Endothelial cell of umbilical vein (primary cell): ENCODE measurements around the gene ERBB4. TPM values are rescaled to one million over a fixed set of nuclear protein-coding genes. Genes with fewer than 3 reads are reported as not detected.

Experiments
- BruUV-seq: library from RNA; stranded (reverse); fragments of 400-500 nt; replicated peaks from 2 replicates; lab custom pipeline; 2021; lab: Mats Ljungman, UMichigan
- CTCF ChIA-PET: fragments of 300-600, 350-600 bp; sonication (Branson Sonifier 250); formaldehyde crosslinking; loops from one replicate; lab custom pipeline; 2021; ENCODE audit warnings: antibody characterized with exemption, inconsistent platforms; lab: Charles Lee
- POLR2A ChIA-PET: fragments of 300-600, 350-600 bp; sonication (Branson Sonifier 250); formaldehyde crosslinking; loops from one replicate; lab custom pipeline; 2021; ENCODE audit warnings: antibody characterized with exemption, inconsistent platforms; lab: Charles Lee
- DNase-seq: peaks from one replicate; pipeline ENCODE4 v3.0.0-alpha.2; 2011; ENCODE audit warnings: low read depth, low spot score
- FAIRE-seq: peaks from 2 replicates; lab custom pipeline; 2011; peaks lifted over from hg19 to GRCh38; lab: Jason Lieb, UNC
- H2AFZ ChIP-seq: 2 replicates; pipeline ENCODE4 v1.6.0; 2012; ENCODE audit warnings: low read depth, low read length, control low read depth, inconsistent platforms
- H3K27ac ChIP-seq: 2 replicates; pipeline ENCODE4 v1.5.1; 2011; ENCODE audit warnings: low read depth, mild to moderate bottlenecking, control low read depth, low read length, moderate library complexity; ENCODE audit not compliant: insufficient read depth
- H3K27me3 ChIP-seq, 2 experiments: 2 replicates each; pipeline versions ENCODE4 v1.6.0 to v1.6.1; 2011; ENCODE audit warnings: low read length in 2 of 2, mixed read lengths in 1 of 2; ENCODE audit not compliant: control insufficient read depth in 2 of 2, insufficient read depth in 2 of 2
- H3K36me3 ChIP-seq, 2 experiments: 2 replicates in 1 of 2; 3 replicates in 1 of 2; pipeline ENCODE4 v1.5.1; 2011; ENCODE audit warnings: low read length in 2 of 2, mild to moderate bottlenecking in 1 of 2, moderate library complexity in 1 of 2; ENCODE audit not compliant: control insufficient read depth in 2 of 2, insufficient read depth in 2 of 2; ENCODE audit errors: extremely low read depth in 1 of 2
- H3K4me1 ChIP-seq: 3 replicates; pipeline ENCODE4 v1.5.1; 2011; ENCODE audit warnings: mild to moderate bottlenecking, low read length; ENCODE audit not compliant: control insufficient read depth, insufficient read depth; ENCODE audit errors: extremely low read depth
- H3K4me2 ChIP-seq: 2 replicates; pipeline ENCODE4 v1.6.1; 2011; ENCODE audit warnings: low read length, control low read depth, mixed read lengths; ENCODE audit not compliant: insufficient read depth
- H3K4me3 ChIP-seq, 3 experiments: fragments of 200-600 bp in 1 of 3; sonication (generic), shearing (Covaris generic) in 1 of 3; replicated peaks in 1 of 3; 2 replicates each; pipeline ENCODE4 v1.5.1; 2011 to 2016; ENCODE audit warnings: control low read depth in 3 of 3, low read length in 3 of 3, mild to moderate bottlenecking in 2 of 3, inconsistent platforms in 1 of 3, low read depth in 1 of 3, moderate library complexity in 1 of 3; ENCODE audit not compliant: insufficient read depth in 1 of 3
- H3K79me2 ChIP-seq: 2 replicates; pipeline ENCODE4 v1.6.0; 2012; ENCODE audit warnings: low read length, inconsistent platforms; ENCODE audit not compliant: control insufficient read depth, insufficient read depth
- H3K9ac ChIP-seq: replicated peaks from 2 replicates; pipeline ENCODE3; 2011; ENCODE audit warnings: low read length, control low read depth; ENCODE audit not compliant: insufficient read depth; ENCODE audit errors: extremely low read depth
- H3K9me1 ChIP-seq: replicated peaks from 3 replicates; pipeline ENCODE4 v1.6.0; 2011; ENCODE audit warnings: mild to moderate bottlenecking, low read length; ENCODE audit not compliant: control insufficient read depth, insufficient read depth; ENCODE audit errors: extremely low read depth
- H3K9me3 ChIP-seq: replicated peaks from 2 replicates; pipeline ENCODE4 v1.5.1; 2012; ENCODE audit warnings: low read length, inconsistent platforms; ENCODE audit not compliant: control insufficient read depth, insufficient read depth
- H4K20me1 ChIP-seq: replicated peaks from 2 replicates; pipeline ENCODE3; 2011; ENCODE audit warnings: mild to moderate bottlenecking, low read length; ENCODE audit not compliant: control insufficient read depth, insufficient read depth; ENCODE audit errors: extremely low read depth
- CTCF ChIP-seq, 2 donors: IDR thresholded peaks; 1 replicate in 1 of 2; 2 replicates in 1 of 2; pipeline ENCODE4 v1.5.1; 2011; ENCODE audit warnings: low read length in 2 of 2, mild to moderate bottlenecking in 2 of 2, moderate library complexity in 2 of 2, control low read depth in 1 of 2, inconsistent platforms in 1 of 2, low read depth in 1 of 2; ENCODE audit not compliant: insufficient read depth in 1 of 2; ENCODE audit errors: extremely low read depth in 1 of 2
- EZH2 ChIP-seq: IDR thresholded peaks from 2 replicates; pipeline ENCODE4 v1.6.1; 2012; ENCODE audit warnings: borderline replicate concordance, low read depth, mild to moderate bottlenecking, moderate library complexity, low read length, inconsistent platforms; ENCODE audit not compliant: severe bottlenecking
- FOS ChIP-seq: IDR thresholded peaks from 2 replicates; pipeline ENCODE4 v1.6.1; 2011; ENCODE audit warnings: mild to moderate bottlenecking, low read length, moderate library complexity, borderline replicate concordance; ENCODE audit not compliant: insufficient read depth
- GATA2 ChIP-seq: IDR thresholded peaks from 2 replicates; pipeline ENCODE4 v1.7.0; 2011; ENCODE audit warnings: low read depth, mild to moderate bottlenecking, moderate library complexity, mixed read lengths, low read length; ENCODE audit not compliant: insufficient read length, insufficient read depth
- JUN ChIP-seq: IDR thresholded peaks from 2 replicates; pipeline ENCODE4 v1.6.1; 2011; ENCODE audit warnings: borderline replicate concordance, low read depth; ENCODE audit not compliant: insufficient read length, insufficient read depth
- MAX ChIP-seq: IDR thresholded peaks from 2 replicates; pipeline ENCODE4 v1.6.1; 2011; ENCODE audit not compliant: insufficient read depth, insufficient read length
- MYC ChIP-seq: IDR thresholded peaks from one replicate; pipeline ENCODE4 v1.6.1; 2011; ENCODE audit warnings: mild to moderate bottlenecking, low read depth, low read length
- POLR2A ChIP-seq: IDR thresholded peaks from 2 replicates; pipeline ENCODE4 v1.6.1; 2012; ENCODE audit warnings: low read depth, mild to moderate bottlenecking, control low read depth, low read length
- POLR2AphosphoS5 ChIP-seq: IDR thresholded peaks from 2 replicates; pipeline ENCODE4 v1.6.1; 2012; ENCODE audit warnings: low read depth, mild to moderate bottlenecking, control low read depth, low read length, moderate library complexity; ENCODE audit not compliant: insufficient read depth
- dilution Hi-C: fragments of 300-500 bp; cut with MboI; formaldehyde crosslinking; loops from one replicate; pipeline ENCODE4 v1.15.0; 2019; ENCODE audit warnings: low sequenced_read_pairs; ENCODE audit not compliant: extremely low pct_ligation_motif_present
- intact Hi-C: fragments of 100-400 bp; cut with micrococcal nuclease; formaldehyde crosslinking; loops from one replicate; pipeline ENCODE4 v1.10.0; 2022
- polyA plus RNA-seq, 4 experiments: library from polyadenylated mRNA; depleted of rRNA in 3 of 4; stranded (reverse) in 3 of 4; unstranded in 1 of 4; fragments of >200 nt; gene quantifications; 2 replicates each; pipeline versions ENCODE4 v1.2.1 to v1.2.3, GENCODE V29; 2011 to 2012; ENCODE audit warnings: missing spikeins in 1 of 4
- total RNA-seq: library from RNA; stranded (reverse); gene quantifications from 2 replicates; pipeline ENCODE4 v1.2.3, GENCODE V29; 2021

ERBB4 gene
- total and polyA plus RNA-seq, 2 donors (not counting 3 experiments of a cell fraction or from before 2014, with no cell fraction given): 0.01 to 0.27 TPM

- POLR2A ChIA-PET: no interaction called here
- H3K9me3 ChIP-seq: no peaks in the 10 kb centered on the region
- H3K4me2 ChIP-seq: no peak overlapping the region
- intact Hi-C loops: no loop called here
- no peaks in the 10 kb centered on the region for H3K79me2 ChIP-seq
- H3K4me1 ChIP-seq: no peaks in the 10 kb centered on the region
- dilution Hi-C loops: no loop called here
- no peaks in the 10 kb centered on the region for H3K36me3 ChIP-seq
- no TSS peak for BruUV-seq
- TF ChIP-seq CTCF (IDR thresholded peaks at IDR 0.05; ENCODE audit: extremely low read depth in 1 of 2, insufficient read depth in 1 of 2, low read depth in 1 of 2, low read length in 2 of 2): no peak
- FAIRE-seq (no peak), DNase-seq (no peak)
- H3K27ac ChIP-seq: no peak overlapping the region
- H2AFZ ChIP-seq: no peak overlapping the region
- H3K9me1 ChIP-seq: no peaks in the 10 kb centered on the region
- CTCF ChIA-PET: no interaction called here
- no peak overlapping the region for H3K4me3 ChIP-seq
- H4K20me1 ChIP-seq: no peaks in the 10 kb centered on the region
- no peaks in the 10 kb centered on the region for H3K27me3 ChIP-seq
- no peak overlapping the region for H3K9ac ChIP-seq
Measured at GRCh38 chr2:212428681-212429478, 109.7 kb downstream of the ERBB4 start.

- DNase-seq: no peak
- H3K4me1 ChIP-seq: no peaks in the 10 kb centered on the region
- dilution Hi-C loops (no loop called here), intact Hi-C loops (no loop called here)
- no peak overlapping the region for H3K4me2 ChIP-seq
- H3K27ac ChIP-seq: no peak overlapping the region
- H4K20me1 ChIP-seq: no peaks in the 10 kb centered on the region
- CTCF ChIA-PET: no interaction called here
- no peak for FAIRE-seq
- no peaks in the 10 kb centered on the region for H3K79me2 ChIP-seq
- POLR2A ChIA-PET: no interaction called here
- no peak overlapping the region for H3K4me3 ChIP-seq
- H2AFZ ChIP-seq: no peak overlapping the region
- H3K36me3 ChIP-seq: no peaks in the 10 kb centered on the region
- H3K27me3 ChIP-seq: no peaks in the 10 kb centered on the region
- H3K9ac ChIP-seq: no peak overlapping the region
- no peaks in the 10 kb centered on the region for H3K9me3 ChIP-seq
- no peaks in the 10 kb centered on the region for H3K9me1 ChIP-seq
- TF ChIP-seq EZH2 (no peak), MAX (no peak), POLR2AphosphoS5 (no peak), POLR2A (no peak), GATA2 (no peak), JUN (no peak), FOS (no peak), MYC (no peak), CTCF (IDR thresholded peaks at IDR 0.05; ENCODE audit: extremely low read depth in 1 of 2, insufficient read depth in 1 of 2, low read depth in 1 of 2, low read length in 2 of 2) (no peak)
- no TSS peak for BruUV-seq
Measured at GRCh38 chr2:212427638-212428037, 111.0 kb downstream of the ERBB4 start.
